Tongue (tissue), 2 donors: ENCODE data around the gene TMEM151A. TPM values are rescaled to one million over a fixed set of nuclear protein-coding genes. Genes with fewer than 3 reads are reported as not detected.
"Not testable (repeated sequence)": the region's sequence is repeated elsewhere in the genome, so short reads cannot be mapped to it uniquely, and the experiment has no call there.

Source experiments
- DNase-seq: peaks from one replicate; pipeline ENCODE4 v3.0.0-alpha.2; 2015
- total RNA-seq: library from RNA; depleted of rRNA; stranded (reverse); fragments of >200 nt; gene quantifications from one replicate; pipeline ENCODE4 v1.2.3, GENCODE V29; 2014

Gene TMEM151A
- not detected for total RNA-seq

- no peak for DNase-seq
Observed at GRCh38 chr11:66291706-66292542, at the start of gene TMEM151A. Gene TMEM151A, plus strand, starts transcription at chr11:66291894. Its CDS starts 120 bp downstream, at chr11:66292014.

- no peak for DNase-seq
Observed at GRCh38 chr11:66242095-66242765, 49.5 kb upstream of the TMEM151A start.

GRCh38 chr11:66243782-66244535 is 47.7 kb upstream of the TMEM151A start:
- peak; percentile 62 for DNase-seq

GRCh38 chr11:66247295-66247694 is 44.4 kb upstream of the TMEM151A start:
- DNase-seq: no peak

- no peak for DNase-seq
Observed at GRCh38 chr11:66247801-66248200, 43.9 kb upstream of the TMEM151A start.

- no peak for DNase-seq
Observed at GRCh38 chr11:66248903-66249302, 42.8 kb upstream of the TMEM151A start.

- DNase-seq: no peak
Observed at GRCh38 chr11:66251809-66252208, 39.9 kb upstream of the TMEM151A start.

GRCh38 chr11:66253081-66253480 is 38.6 kb upstream of the TMEM151A start:
- not testable (repeated sequence) for DNase-seq

GRCh38 chr11:66258473-66258893 is 33.2 kb upstream of the TMEM151A start:
- DNase-seq: no peak

- no peak for DNase-seq
Observed at GRCh38 chr11:66259225-66259624, 32.5 kb upstream of the TMEM151A start.

- no peak for DNase-seq
Observed at GRCh38 chr11:66259956-66260355, 31.7 kb upstream of the TMEM151A start.

GRCh38 chr11:66261578-66261977 is 30.1 kb upstream of the TMEM151A start:
- DNase-seq: no peak

- DNase-seq: no peak
Observed at GRCh38 chr11:66262191-66262590, 29.5 kb upstream of the TMEM151A start.

GRCh38 chr11:66262696-66263095 is 29.0 kb upstream of the TMEM151A start:
- no peak for DNase-seq

GRCh38 chr11:66263231-66263630 is 28.5 kb upstream of the TMEM151A start:
- no peak for DNase-seq

- DNase-seq: no peak
Observed at GRCh38 chr11:66263785-66264184, 27.9 kb upstream of the TMEM151A start.

- DNase-seq: no peak
Observed at GRCh38 chr11:66264383-66264782, 27.3 kb upstream of the TMEM151A start.

- no peak for DNase-seq
Observed at GRCh38 chr11:66264914-66265313, 26.8 kb upstream of the TMEM151A start.

GRCh38 chr11:66265531-66266377 is 25.9 kb upstream of the TMEM151A start:
- DNase-seq: no peak

GRCh38 chr11:66266378-66267038 is 25.2 kb upstream of the TMEM151A start:
- DNase-seq: no peak

GRCh38 chr11:66267039-66267378 is 24.7 kb upstream of the TMEM151A start:
- DNase-seq: no peak
